Chondrocyte (in vitro differentiated cells): ENCODE measurements around the gene EPB41L5. TPM values are rescaled to one million over a fixed set of nuclear protein-coding genes. Genes with fewer than 3 reads are reported as not detected.

Source experiments
- total RNA-seq: library from RNA; stranded (reverse); gene quantifications from 3 replicates; pipeline ENCODE4 v1.2.1, GENCODE V29; 2021

The EPB41L5 gene
- total RNA-seq, 1 donor from 2014 or later, result 13.0 TPM

Other genes with a start within 250 kb of the EPB41L5 start
- 22.0 to 36.4 TPM (median 36.1 TPM) in 3 replicates for gene TMEM185B, start 210.3 kb downstream of the EPB41L5 start, total RNA-seq
- gene RALB, start 239.8 kb downstream of the EPB41L5 start, total RNA-seq, result 19.5 to 23.5 TPM (median 23.4 TPM) in 3 replicates